Inflammatory macrophage (primary cell): Measurements from ENCODE around the gene ARHGAP6.

Experiments
- DNase-seq, 2 donors: peaks; one replicate each; pipeline ENCODE4 v3.0.0-alpha.2; 2020 to 2022

Gene ARHGAP6

DNA sequence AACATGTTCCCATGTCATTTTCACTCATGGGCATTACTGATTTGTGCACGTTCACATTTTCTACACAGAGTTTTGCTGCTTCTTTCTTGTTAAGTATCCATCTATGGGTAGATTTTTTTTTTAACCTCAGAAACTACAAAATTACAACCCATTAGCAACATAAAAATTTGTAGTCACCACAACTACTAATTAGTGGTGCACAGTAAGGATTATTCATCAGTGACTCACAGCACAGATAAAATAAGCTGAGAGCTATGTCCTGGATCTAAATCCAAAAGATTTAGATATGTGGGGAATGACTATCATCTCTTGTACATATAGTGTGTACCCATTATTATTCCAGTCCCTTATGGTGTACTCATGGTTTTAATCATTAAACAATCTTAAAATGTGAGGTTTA is 392.2 kb downstream of the ARHGAP6 start:
- no peak for DNase-seq

- DNase-seq, result no peak
Observed at GRCh38 chrX:11272863-11273262, 392.9 kb downstream of the ARHGAP6 start.

- DNase-seq, result no peak
Observed at GRCh38 chrX:11272290-11272689, 393.4 kb downstream of the ARHGAP6 start.

GRCh38 chrX:11269996-11270395 is 395.7 kb downstream of the ARHGAP6 start:
- no peak for DNase-seq

GRCh38 chrX:11269006-11269405 is 396.7 kb downstream of the ARHGAP6 start:
- peak; percentile 25 to 26 for DNase-seq

DNA sequence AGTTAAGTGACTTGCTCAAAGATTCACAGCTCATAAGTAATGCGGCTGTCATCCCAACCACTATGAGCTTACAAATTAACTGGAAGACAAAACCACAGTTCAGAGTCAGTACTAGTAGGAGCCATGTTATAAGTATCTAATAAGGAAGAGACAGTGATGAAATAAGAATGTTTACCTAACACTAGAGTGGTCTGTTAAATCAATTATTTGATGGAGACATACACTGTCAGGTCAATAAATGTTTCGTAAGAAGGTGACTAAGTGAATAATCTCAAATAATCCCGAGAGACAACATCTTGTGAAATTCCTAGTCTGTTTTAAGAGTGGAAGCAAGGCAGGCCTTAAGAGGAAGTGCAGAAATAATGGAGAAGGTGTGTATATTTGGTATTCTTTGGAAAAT is 398.3 kb downstream of the ARHGAP6 start:
- DNase-seq, result no peak

- no peak for DNase-seq
Observed at GRCh38 chrX:11266573-11267003, 399.1 kb downstream of the ARHGAP6 start.

DNA sequence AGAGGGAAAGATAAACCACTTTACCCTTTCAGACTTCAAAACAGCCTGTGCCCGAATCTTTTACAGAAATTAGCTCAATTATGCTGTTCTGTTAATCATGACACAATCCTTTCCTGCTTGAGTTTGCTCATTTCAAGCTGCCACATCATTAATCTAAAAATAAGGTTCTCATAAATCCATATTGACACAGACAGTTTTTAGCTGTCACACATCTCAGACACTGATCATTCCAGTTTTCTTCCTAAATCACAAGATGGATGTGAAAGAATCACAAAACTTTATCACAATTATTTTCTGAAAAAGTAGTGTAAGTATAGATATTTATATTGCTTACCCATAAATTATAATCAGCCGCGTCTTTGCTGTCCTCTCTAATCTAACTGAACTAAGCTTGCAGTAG is 400.4 kb downstream of the ARHGAP6 start:
- no peak for DNase-seq

DNA sequence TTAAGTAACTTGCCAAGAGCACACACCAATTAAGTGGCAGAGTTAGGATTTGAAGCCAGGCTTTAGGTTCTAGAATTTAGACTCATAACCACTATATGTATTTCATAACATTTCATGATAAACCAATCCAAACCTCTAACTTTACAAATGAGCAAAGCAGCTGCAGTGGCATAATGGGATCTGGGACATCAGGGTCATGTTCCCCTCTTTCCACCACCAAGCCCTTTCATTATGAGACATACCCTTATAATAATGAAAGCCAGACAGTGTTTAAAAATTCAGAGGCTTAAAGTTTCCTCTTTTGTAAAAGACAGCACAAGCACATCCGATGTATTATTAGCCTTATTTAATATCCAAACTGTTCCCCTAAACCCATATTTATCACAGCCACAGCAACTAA is 400.8 kb downstream of the ARHGAP6 start:
- DNase-seq, result no peak

- DNase-seq, result no peak
Observed at GRCh38 chrX:11261260-11261659, 404.5 kb downstream of the ARHGAP6 start.

GRCh38 chrX:11259437-11259836 is 406.3 kb downstream of the ARHGAP6 start:
- no peak for DNase-seq

DNA sequence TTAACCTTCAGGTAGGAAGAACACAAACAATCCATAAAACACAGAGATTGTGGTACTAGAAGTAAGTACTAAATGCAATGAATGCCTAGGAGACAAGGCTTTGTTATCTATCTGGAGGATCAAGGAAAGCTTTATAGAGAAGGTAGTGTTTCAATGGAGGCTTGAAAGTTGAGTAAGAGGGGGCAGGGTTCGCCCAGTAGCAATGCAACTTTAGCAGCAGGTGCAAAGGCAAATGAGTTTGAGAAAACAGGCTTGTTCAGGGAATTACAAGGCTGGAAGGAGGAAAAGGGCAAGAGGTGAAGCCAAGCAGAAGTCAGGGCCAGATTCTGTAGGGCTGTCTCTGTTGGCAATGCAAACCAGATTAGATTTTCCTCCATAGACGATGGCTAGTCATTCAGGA is 408.0 kb downstream of the ARHGAP6 start:
- no peak for DNase-seq

- DNase-seq, result no peak
Observed at GRCh38 chrX:11257290-11257689, 408.4 kb downstream of the ARHGAP6 start.

GRCh38 chrX:11254417-11255109 is 411.2 kb downstream of the ARHGAP6 start:
- DNase-seq, result peak in 1 of 2 donors; percentile 6

GRCh38 chrX:11244636-11245035 is 421.1 kb downstream of the ARHGAP6 start:
- no peak for DNase-seq

DNA sequence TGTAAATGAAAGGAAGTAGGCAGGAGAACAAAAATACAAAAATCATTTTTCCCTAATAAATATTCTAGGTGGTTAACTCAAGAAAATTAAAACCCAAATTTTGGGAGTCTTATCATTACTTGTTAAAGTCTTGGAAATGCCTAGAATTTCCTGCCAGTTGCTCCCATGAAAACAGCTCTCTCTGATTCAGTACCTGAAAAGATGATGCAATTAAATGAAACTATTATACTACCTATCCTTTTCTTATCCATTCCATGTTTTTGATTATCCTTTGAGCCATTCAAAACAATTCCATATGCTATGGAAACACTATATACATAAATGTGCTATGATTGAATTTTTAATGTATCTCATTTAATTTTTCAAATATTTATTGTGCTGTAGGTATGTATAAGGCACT is 423.0 kb downstream of the ARHGAP6 start:
- no peak for DNase-seq

DNA sequence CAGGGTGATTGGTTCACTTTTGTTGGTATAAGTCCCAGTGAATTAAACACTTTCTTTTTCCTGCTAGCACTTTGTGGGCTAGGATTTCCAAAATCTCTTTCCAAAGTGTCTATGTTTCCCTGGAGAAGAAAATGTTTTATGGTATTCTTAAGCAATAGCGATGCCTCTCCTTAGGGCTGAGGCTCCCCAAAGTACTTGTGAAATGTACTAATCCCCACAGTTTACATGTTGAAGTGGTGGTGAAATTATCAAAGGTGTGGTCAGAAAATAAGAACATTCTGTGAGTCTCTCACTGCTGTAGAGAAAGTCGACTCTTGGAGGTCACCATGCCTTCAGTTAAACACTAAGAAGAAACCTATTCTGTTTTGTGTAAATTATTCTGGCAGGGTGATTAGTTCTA is 424.0 kb downstream of the ARHGAP6 start:
- no peak for DNase-seq

DNA sequence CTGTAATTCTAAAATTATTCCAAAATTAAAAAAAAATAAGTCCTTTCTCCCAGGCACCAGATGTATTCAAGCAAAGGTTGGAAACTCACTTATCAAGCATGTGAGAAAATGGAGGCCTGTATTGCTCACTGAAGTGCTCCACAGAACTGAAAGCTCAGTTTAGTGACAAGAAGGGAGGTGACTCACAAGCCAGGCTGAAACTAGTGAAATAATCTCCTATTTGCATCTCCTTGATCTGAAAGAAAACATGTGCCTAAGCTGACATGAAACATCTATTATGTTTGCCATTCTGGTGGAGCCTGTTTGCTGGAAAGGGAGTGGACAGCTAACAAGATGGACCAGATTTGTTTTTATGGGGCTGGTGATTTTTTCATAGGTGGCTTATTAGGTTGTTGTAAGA is 426.5 kb downstream of the ARHGAP6 start:
- no peak for DNase-seq

DNA sequence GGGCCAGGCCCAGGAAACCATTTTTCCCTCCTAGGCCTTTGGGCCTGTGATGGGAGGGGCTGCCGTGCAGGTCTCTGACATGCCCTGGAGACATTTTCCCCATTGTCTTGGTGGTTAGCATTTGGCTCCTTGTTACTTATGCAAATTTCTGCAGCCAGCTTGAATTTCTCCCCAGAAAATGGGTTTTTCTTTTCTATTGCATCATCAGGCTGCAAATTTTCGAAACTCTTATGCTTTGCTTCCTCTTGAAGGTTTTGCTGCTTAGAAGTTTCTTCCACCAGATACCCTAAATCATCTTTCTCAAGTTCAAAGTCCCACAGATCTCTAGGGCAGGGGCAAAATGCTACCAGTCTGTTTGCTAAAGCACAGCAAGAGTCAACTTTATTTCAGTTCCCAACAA is 430.3 kb downstream of the ARHGAP6 start:
- peak in 1 of 2 donors; percentile 2 for DNase-seq

GRCh38 chrX:11215191-11215921 is 450.4 kb downstream of the ARHGAP6 start:
- DNase-seq, result no peak

DNA sequence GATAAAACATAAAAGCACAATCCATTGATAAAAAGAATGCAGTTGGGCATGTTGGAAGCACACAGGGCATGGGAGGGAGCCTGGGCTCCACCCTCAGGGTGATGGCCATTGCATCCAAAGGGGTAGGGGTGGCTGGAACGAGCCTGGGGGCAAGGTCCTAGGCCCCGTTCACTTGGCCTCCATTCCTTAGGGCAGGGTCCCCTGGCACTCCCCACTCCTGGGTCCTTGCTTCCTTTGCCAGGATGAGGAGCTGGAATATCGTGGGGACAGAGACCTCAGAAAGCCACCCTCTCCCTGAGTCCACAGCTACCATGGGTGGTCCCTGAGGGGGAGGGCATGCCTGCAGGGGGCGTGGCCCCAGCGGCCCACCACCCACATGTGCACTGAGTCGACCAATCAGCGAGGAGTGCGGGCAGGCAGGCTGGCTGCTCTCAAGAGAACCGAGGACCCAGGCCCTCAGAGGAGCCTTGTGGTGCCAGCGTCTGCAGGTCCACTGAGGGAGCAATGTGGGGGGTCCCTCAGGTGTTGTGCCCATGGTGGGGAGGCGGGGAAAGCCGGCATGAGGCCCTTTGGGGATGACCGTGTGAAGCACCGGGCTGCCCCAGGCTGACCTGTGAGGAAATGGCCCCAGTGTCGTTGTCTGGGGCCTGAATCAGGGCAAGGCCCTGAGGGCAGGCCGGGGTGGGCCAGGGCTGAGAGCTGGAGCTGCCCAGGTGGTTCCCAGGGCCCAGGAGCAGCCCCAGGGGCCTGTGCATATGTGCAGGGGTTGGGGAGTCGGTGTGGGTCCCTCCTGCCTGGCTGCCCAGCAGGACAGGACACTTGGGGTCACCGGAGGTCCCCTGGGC is 451.2 kb downstream of the ARHGAP6 start:
- no peak for DNase-seq

- DNase-seq, result no peak
Observed at GRCh38 chrX:11212741-11213140, 453.0 kb downstream of the ARHGAP6 start.

DNA sequence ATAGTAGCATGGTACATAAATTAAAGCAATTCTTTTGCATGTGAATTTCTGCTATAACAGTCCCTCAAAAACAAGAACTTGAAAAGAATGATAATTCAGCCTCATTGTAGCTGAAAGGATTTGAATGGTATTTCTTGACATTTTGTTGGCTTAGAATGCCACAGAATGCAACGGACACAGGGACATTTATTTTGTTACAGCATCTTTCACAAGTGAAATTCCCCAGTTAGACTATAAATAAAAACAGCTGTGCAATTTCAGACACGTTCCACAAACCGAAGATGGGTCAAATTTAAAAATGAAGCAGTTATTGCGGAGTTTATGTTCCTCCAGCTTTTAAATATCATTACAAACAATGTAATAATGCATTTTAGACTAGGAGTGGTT is 455.3 kb downstream of the ARHGAP6 start:
- no peak for DNase-seq
